Nephron (organoid): ENCODE data around the gene SORCS3.

Source experiments
- H3K27ac Mint-ChIP-seq, 3 experiments: 2 replicates each; pipeline ENCODE4 v1.8.0; 2020; ENCODE audit warnings: mixed read lengths in 3 of 3, mild to moderate bottlenecking in 2 of 3, moderate library complexity in 1 of 3
- H3K27me3 Mint-ChIP-seq: 2 replicates; pipeline ENCODE4 v1.8.0; 2021; ENCODE audit warnings: low read depth, mild to moderate bottlenecking, moderate library complexity, mixed read lengths
- H3K36me3 Mint-ChIP-seq: 2 replicates; pipeline ENCODE4 v1.8.0; 2020; ENCODE audit warnings: low read depth, mixed read lengths
- H3K4me1 Mint-ChIP-seq: 2 replicates; pipeline ENCODE4 v1.8.0; 2020; ENCODE audit warnings: mixed read lengths
- H3K4me3 Mint-ChIP-seq, 3 experiments: 2 replicates each; pipeline ENCODE4 v1.8.0; 2020; ENCODE audit warnings: mild to moderate bottlenecking in 3 of 3, mixed read lengths in 3 of 3, moderate library complexity in 2 of 3
- H3K9me3 Mint-ChIP-seq: 2 replicates; pipeline ENCODE4 v1.8.0; 2020; ENCODE audit warnings: mixed read lengths
- TF ChIP-seq, protein P1 (sequence below), 3 experiments: fragments of 200-600 bp; sonication (generic); IDR thresholded peaks; one replicate each; pipeline ENCODE4 v1.5.0; 2021; ENCODE audit warnings: antibody characterized with exemption in 3 of 3; ENCODE audit not compliant: unreplicated experiment in 3 of 3

Gene SORCS3

GRCh38 chr10:105063796-105064195, 422.7 kb downstream of the SORCS3 start:
- TF ChIP-seq, protein P1, sequence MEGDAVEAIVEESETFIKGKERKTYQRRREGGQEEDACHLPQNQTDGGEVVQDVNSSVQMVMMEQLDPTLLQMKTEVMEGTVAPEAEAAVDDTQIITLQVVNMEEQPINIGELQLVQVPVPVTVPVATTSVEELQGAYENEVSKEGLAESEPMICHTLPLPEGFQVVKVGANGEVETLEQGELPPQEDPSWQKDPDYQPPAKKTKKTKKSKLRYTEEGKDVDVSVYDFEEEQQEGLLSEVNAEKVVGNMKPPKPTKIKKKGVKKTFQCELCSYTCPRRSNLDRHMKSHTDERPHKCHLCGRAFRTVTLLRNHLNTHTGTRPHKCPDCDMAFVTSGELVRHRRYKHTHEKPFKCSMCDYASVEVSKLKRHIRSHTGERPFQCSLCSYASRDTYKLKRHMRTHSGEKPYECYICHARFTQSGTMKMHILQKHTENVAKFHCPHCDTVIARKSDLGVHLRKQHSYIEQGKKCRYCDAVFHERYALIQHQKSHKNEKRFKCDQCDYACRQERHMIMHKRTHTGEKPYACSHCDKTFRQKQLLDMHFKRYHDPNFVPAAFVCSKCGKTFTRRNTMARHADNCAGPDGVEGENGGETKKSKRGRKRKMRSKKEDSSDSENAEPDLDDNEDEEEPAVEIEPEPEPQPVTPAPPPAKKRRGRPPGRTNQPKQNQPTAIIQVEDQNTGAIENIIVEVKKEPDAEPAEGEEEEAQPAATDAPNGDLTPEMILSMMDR (IDR thresholded peaks at IDR 0.05; ENCODE audit: unreplicated experiment in 3 of 3), result peak; percentile 51 to 72 (median 72)
- Mint-ChIP-seq H3K27ac (peak overlapping the region in 2 of 3 experiments; percentile 1 to 16), H3K36me3 (no peaks in the 10 kb centered on the region), H3K27me3 (no peaks in the 10 kb centered on the region), H3K4me1 (no peaks in the 10 kb centered on the region), H3K4me3 (no peak overlapping the region), H3K9me3 (no peaks in the 10 kb centered on the region)

GRCh38 chr10:105068497-105068896, 427.4 kb downstream of the SORCS3 start:
- TF ChIP-seq, protein P1 (IDR thresholded peaks at IDR 0.05; ENCODE audit: unreplicated experiment in 3 of 3), result no peak
- H3K27ac Mint-ChIP-seq, result no peak overlapping the region
- H3K4me3 Mint-ChIP-seq, result no peak overlapping the region
- peaks cover 11% of the 10 kb centered on the region for H3K27me3 Mint-ChIP-seq
- H3K36me3 Mint-ChIP-seq, result no peaks in the 10 kb centered on the region
- peaks cover 20% of the 10 kb centered on the region for H3K4me1 Mint-ChIP-seq
- no peaks in the 10 kb centered on the region for H3K9me3 Mint-ChIP-seq

DNA sequence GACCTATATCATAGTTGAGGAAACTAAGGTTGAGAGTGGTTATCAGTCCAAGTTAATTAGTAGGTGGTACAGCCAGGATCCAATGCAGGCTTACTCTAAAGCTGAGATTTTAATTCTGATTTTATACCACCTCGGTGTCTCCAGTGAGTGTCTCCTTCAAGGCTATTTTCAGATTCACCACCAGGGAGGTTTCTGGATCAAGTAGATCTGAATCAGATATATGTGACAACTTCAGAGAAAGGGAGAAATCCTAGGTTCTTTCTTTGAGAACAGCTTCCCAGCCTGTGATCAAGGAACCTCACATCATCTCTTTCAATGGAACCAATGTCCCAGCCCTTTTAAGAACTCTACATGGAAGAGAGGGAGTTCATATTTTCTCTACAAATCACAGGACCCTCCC, 429.2 kb downstream of the SORCS3 start:
- no peaks in the 10 kb centered on the region for H3K36me3 Mint-ChIP-seq
- no peak overlapping the region for H3K4me3 Mint-ChIP-seq
- H3K4me1 Mint-ChIP-seq, result peaks cover 20% of the 10 kb centered on the region
- H3K27ac Mint-ChIP-seq, result peak overlapping the region in 1 of 3 experiments; percentile 74
- peaks cover 11% of the 10 kb centered on the region for H3K27me3 Mint-ChIP-seq
- TF ChIP-seq, protein P1 (IDR thresholded peaks at IDR 0.05; ENCODE audit: unreplicated experiment in 3 of 3), result peak in 2 of 3 experiments; percentile 9 to 19
- no peaks in the 10 kb centered on the region for H3K9me3 Mint-ChIP-seq

GRCh38 chr10:105070952-105071351, 429.9 kb downstream of the SORCS3 start:
- Mint-ChIP-seq H3K4me1 (peaks cover 20% of the 10 kb centered on the region), H3K36me3 (no peaks in the 10 kb centered on the region), H3K9me3 (no peaks in the 10 kb centered on the region), H3K27ac (peak overlapping the region in 2 of 3 experiments; percentile 46 to 74), H3K27me3 (peaks cover 11% of the 10 kb centered on the region), H3K4me3 (no peak overlapping the region)
- TF ChIP-seq, protein P1 (IDR thresholded peaks at IDR 0.05; ENCODE audit: unreplicated experiment in 3 of 3), result no peak

- peaks cover 21% of the 10 kb centered on the region for H3K4me1 Mint-ChIP-seq
- peaks cover 11% of the 10 kb centered on the region for H3K27me3 Mint-ChIP-seq
- H3K9me3 Mint-ChIP-seq, result no peaks in the 10 kb centered on the region
- H3K27ac Mint-ChIP-seq, result no peak overlapping the region
- H3K4me3 Mint-ChIP-seq, result no peak overlapping the region
- H3K36me3 Mint-ChIP-seq, result no peaks in the 10 kb centered on the region
- TF ChIP-seq, protein P1 (IDR thresholded peaks at IDR 0.05; ENCODE audit: unreplicated experiment in 3 of 3), result no peak
These were observed 430.9 kb downstream of the SORCS3 start for GRCh38 chr10:105071980-105072379.

DNA sequence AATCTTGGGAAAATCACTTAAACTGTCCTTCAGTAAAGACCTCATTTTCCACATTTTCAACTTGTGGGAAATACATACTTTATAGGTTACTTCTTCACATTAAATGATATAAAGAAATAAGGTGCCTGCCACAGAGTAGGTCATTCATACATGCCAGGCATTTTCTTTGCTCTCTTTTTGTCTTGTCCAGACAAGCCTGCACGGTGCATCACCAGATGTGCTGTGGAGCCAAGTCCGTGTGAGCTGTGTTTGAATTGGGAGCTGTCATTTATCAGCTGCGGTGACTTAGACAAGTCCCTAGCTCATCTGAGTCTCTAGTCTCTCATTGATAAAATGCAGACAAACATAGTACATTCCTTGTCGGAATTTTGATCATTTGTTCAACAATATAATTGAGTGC, 432.9 kb downstream of the SORCS3 start:
- Mint-ChIP-seq H3K4me1 (peaks cover 30% of the 10 kb centered on the region), H3K36me3 (no peaks in the 10 kb centered on the region)

More for the DNA sequence above, 432.9 kb downstream of the SORCS3 start:
- TF ChIP-seq, protein P1 (IDR thresholded peaks at IDR 0.05; ENCODE audit: unreplicated experiment in 3 of 3), result no peak
- Mint-ChIP-seq H3K27me3 (peaks cover 17% of the 10 kb centered on the region), H3K9me3 (no peaks in the 10 kb centered on the region), H3K27ac (no peak overlapping the region), H3K4me3 (no peak overlapping the region)
